BE2C (cell line): Measurements from ENCODE around the gene SCIN.

Source experiments
- DNase-seq: peaks from one replicate; pipeline ENCODE4 v3.0.0-alpha.2; 2020
- H3K27me3 ChIP-seq: fragments of 250-450 bp; sonication (Bioruptor Pico); 2 replicates; pipeline ENCODE4 v1.5.1; 2020; ENCODE audit warnings: mild to moderate bottlenecking
- H3K36me3 ChIP-seq: fragments of 250-450 bp; sonication (Bioruptor Pico); 2 replicates; pipeline ENCODE4 v1.5.1; 2020; ENCODE audit warnings: mild to moderate bottlenecking
- H3K4me1 ChIP-seq: fragments of 250-450 bp; sonication (Bioruptor Pico); 2 replicates; pipeline ENCODE4 v1.5.1; 2020
- H3K4me3 ChIP-seq: 2 replicates; pipeline ENCODE4 v1.5.1; 2011; ENCODE audit warnings: low read depth, low read length
- H3K9me3 ChIP-seq: fragments of 250-450 bp; sonication (Bioruptor Pico); 2 replicates; pipeline ENCODE4 v1.5.1; 2020
- TF ChIP-seq, protein P1 (sequence below): IDR thresholded peaks from 2 replicates; pipeline ENCODE4 v1.5.1; 2012; ENCODE audit warnings: mild to moderate bottlenecking, low read depth, low read length

The SCIN gene

DNA sequence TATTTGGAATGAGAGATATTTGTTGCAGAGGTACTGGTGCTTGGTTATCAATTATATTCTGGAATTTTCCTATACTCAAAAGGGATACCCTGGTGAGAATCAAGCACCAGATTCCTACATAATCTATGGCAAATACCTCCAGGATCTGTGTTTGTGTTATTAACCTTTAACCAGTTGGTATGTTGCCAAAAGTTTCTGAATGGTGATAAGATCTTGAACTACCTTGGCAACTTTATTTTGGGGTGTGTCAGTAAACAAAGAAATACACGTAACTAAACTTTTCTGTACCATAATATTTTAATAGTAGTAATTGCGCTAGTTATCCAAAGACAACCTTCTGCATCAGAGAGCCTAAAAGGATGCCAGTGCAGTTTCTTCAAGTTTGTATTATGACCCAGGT is 13.4 kb downstream of the SCIN start:
- no peaks in the 10 kb centered on the region for H3K9me3 ChIP-seq
- H3K4me3 ChIP-seq, result no peak overlapping the region
- H3K27me3 ChIP-seq, result peaks cover 16% of the 10 kb centered on the region
- H3K4me1 ChIP-seq, result no peaks in the 10 kb centered on the region
- TF ChIP-seq, protein P1, sequence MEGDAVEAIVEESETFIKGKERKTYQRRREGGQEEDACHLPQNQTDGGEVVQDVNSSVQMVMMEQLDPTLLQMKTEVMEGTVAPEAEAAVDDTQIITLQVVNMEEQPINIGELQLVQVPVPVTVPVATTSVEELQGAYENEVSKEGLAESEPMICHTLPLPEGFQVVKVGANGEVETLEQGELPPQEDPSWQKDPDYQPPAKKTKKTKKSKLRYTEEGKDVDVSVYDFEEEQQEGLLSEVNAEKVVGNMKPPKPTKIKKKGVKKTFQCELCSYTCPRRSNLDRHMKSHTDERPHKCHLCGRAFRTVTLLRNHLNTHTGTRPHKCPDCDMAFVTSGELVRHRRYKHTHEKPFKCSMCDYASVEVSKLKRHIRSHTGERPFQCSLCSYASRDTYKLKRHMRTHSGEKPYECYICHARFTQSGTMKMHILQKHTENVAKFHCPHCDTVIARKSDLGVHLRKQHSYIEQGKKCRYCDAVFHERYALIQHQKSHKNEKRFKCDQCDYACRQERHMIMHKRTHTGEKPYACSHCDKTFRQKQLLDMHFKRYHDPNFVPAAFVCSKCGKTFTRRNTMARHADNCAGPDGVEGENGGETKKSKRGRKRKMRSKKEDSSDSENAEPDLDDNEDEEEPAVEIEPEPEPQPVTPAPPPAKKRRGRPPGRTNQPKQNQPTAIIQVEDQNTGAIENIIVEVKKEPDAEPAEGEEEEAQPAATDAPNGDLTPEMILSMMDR, result no peak
- no peak for DNase-seq
- no peaks in the 10 kb centered on the region for H3K36me3 ChIP-seq

DNA sequence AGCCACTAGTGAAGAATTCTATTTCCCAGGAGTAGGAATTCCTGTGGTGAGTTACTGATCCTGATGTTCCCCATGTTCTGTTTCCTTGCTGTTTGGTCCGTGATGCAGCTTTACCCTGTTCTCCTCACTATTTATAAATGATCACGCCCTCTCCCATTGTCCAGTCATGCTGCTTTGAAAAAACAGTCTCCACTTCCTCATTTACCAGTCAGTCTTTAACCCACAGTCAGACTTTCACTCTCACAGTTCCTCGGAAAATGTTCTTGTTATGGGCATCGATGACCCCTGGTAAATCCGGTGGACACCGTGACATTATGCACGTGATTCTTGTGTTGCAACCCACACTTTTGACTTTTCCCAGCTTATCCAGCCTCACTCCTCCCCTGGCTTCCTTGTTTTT is 14.4 kb downstream of the SCIN start:
- Histone ChIP-seq H3K27me3 (peaks cover 18% of the 10 kb centered on the region), H3K36me3 (no peaks in the 10 kb centered on the region), H3K4me1 (no peaks in the 10 kb centered on the region), H3K4me3 (no peak overlapping the region), H3K9me3 (no peaks in the 10 kb centered on the region)
- TF ChIP-seq, protein P1, result no peak
- no peak for DNase-seq

DNA sequence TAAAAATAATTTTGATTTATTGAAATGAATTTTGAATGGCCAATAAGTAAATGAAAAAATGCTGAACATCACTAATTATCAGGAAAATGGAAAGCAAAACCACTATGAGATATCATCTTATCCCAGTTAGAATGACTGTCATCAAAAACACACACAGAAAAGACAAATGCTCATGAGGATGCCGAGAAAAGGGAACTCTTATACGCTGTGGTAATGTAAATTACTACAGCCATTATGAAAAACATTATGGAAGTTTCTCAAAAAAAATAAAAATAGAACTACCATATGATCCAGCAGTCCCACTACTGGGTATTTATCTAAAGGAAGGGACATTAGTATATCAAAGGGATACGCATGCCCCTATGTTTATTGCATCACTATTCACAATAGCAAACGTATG is 15.8 kb downstream of the SCIN start:
- no peak overlapping the region for H3K4me3 ChIP-seq
- H3K36me3 ChIP-seq, result no peaks in the 10 kb centered on the region
- H3K27me3 ChIP-seq, result peaks cover 18% of the 10 kb centered on the region
- TF ChIP-seq, protein P1, result no peak
- H3K9me3 ChIP-seq, result no peaks in the 10 kb centered on the region
- no peak for DNase-seq
- H3K4me1 ChIP-seq, result no peaks in the 10 kb centered on the region

DNA sequence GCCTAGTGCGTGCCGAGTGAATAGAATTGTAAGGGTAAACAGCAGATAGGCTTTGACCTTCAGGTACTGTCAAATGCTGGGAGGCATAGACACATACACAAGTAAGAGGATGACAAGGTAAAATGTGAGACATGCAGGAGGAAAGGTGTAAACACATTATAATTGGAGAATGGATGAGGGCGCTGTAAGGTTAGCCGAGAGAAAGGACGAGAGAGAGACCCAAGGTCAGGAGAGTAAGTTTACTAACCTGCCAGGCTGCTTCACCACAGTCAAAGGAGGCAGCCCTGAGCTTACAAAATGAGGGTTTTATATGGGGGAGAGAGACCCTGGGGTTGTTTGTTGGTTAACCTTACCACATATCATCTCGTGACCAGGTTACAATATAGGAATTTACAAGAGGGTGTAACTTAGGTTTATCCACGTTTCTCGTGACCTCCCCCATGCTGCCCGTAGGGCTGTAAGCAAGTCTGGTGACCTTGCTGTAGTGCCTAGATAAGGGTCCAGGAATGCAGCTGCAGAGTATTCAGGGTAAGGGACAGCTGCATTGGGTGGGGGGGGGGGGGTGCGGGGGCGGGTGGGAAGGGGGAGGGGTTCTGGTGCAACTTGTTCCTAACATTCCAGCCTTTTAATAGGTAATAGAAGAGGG is 17.9 kb downstream of the SCIN start:
- Histone ChIP-seq H3K27me3 (peaks cover 12% of the 10 kb centered on the region), H3K4me3 (no peak overlapping the region), H3K4me1 (no peaks in the 10 kb centered on the region), H3K9me3 (no peaks in the 10 kb centered on the region), H3K36me3 (no peaks in the 10 kb centered on the region)
- TF ChIP-seq, protein P1, result no peak
- DNase-seq, result no peak

DNA sequence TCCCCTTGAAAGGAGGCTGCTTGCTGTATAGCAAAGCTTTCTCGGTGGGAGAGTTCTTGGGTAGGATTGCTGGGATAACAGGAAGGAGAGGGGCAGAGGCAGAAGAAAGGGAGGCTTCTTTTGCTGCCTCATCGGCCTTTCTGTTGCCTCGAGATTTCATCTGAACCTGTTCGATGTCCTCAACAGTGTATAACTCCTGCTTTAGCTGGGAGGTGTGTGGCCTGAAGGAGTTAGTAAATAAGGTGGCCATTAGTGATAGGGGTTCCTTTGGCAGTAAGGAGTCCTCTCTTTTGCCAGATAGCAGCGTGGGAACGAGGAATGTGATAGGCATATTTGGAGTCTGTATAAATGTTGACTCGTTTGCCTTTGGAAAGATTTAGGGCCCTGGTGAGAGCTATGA is 20.0 kb downstream of the SCIN start:
- TF ChIP-seq, protein P1, result no peak
- Histone ChIP-seq H3K36me3 (no peaks in the 10 kb centered on the region), H3K4me3 (no peak overlapping the region), H3K27me3 (peaks cover 12% of the 10 kb centered on the region), H3K9me3 (no peaks in the 10 kb centered on the region), H3K4me1 (no peaks in the 10 kb centered on the region)
- DNase-seq, result no peak

DNA sequence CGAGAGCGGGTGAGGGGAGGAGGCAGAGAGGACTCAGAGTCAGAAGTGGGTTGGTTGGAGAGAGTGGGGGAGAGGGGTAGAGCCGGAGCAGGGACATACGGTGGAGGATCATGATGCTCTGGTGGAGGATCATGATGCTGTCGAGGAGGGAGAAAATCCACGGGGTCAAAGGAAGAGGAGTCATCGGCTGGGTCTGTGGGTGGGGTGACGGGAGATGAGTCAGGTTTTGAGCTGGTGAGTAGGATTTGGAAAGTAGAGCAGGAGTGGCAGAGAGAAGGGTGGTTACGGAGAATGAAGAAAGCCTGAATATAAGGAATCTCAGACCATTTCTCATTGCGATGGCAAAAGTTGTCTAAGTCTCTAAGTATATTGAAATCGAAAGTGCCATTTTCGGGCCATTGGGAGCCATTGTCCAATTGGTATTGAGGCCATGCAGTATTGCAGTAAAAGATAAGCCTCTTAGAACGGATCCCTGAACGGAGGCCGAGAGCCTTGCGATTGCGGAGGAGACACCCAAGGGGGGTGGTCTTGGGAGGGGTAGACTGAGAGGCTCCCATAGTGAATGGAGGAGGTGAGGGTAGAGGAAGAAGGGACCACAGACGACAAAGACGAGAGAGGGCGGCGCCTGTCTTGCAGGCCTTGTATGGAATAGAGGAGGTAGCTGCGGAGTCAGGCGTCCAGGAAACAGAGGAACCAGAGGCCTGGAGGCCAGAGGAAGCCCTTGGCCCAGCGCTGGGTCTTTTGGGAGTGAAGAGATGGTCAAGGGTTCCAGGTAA is 23.8 kb downstream of the SCIN start:
- no peaks in the 10 kb centered on the region for H3K4me1 ChIP-seq
- H3K27me3 ChIP-seq, result peaks cover 11% of the 10 kb centered on the region; the same call in 1 of the 2 replicates
- TF ChIP-seq, protein P1, result no peak
- no peak for DNase-seq
- no peak overlapping the region for H3K4me3 ChIP-seq
- no peaks in the 10 kb centered on the region for H3K9me3 ChIP-seq
- H3K36me3 ChIP-seq, result no peaks in the 10 kb centered on the region
